Ascending aorta (tissue), 2 donors: ENCODE data around the gene HNRNPDL. TPM values are rescaled to one million over a fixed set of nuclear protein-coding genes. Genes with fewer than 3 reads are reported as not detected.

Experiments used
- DNase-seq, 2 donors: peaks; one replicate each; pipeline ENCODE4 v3.0.0-alpha.2; 2019; ENCODE audit warnings: low spot score in 2 of 2
- H3K27ac ChIP-seq, 2 donors: fragments of 200-600 bp; sonication (generic); one replicate each; pipeline ENCODE4 v1.5.1; 2016 to 2017; ENCODE audit warnings: mild to moderate bottlenecking in 1 of 2
- H3K27me3 ChIP-seq: fragments of 200-600 bp; sonication (generic); one replicate; pipeline ENCODE4 v1.5.1; 2017
- H3K36me3 ChIP-seq, 2 donors: fragments of 200-600 bp; sonication (generic); one replicate each; pipeline ENCODE4 v1.5.1; 2016
- H3K4me1 ChIP-seq, 2 donors: fragments of 200-600 bp; sonication (generic); one replicate each; pipeline ENCODE4 v1.5.1; 2016 to 2017; ENCODE audit warnings: mild to moderate bottlenecking in 1 of 2
- H3K4me3 ChIP-seq, 2 donors: fragments of 200-600 bp; sonication (generic); one replicate each; pipeline ENCODE4 v1.5.1; 2016 to 2017; ENCODE audit warnings: mild to moderate bottlenecking in 1 of 2
- H3K9me3 ChIP-seq, 2 donors: fragments of 200-600 bp; sonication (generic); one replicate each; pipeline ENCODE4 v1.5.1; 2016
- intact Hi-C: fragments of 100-400 bp; cut with DNase I; formaldehyde crosslinking; loops from one replicate; pipeline ENCODE4 v1.15.1; 2023
- total RNA-seq: library from RNA; depleted of rRNA; stranded (reverse); fragments of >200 nt; gene quantifications from one replicate; pipeline ENCODE4 v1.1.0, GENCODE V29; 2016
- TF ChIP-seq, protein P1 (sequence below), 3 experiments: fragments of 200-600 bp in 2 of 3; fragments of 450-650 bp in 1 of 3; sonication (generic) in 2 of 3; IDR thresholded peaks; one replicate each; pipeline ENCODE4 v1.5.1; 2016 to 2019; ENCODE audit warnings: antibody characterized with exemption in 3 of 3, mild to moderate bottlenecking in 1 of 3, moderate library complexity in 1 of 3

HNRNPDL gene
- total RNA-seq, 1 donor from 2014 or later: 73.9 TPM

- DNase-seq: no peak
- Histone ChIP-seq H3K9me3 (no peaks in the 10 kb centered on the region), H3K27me3 (no peaks in the 10 kb centered on the region), H3K4me1 (peaks cover 3 to 25% of the 10 kb centered on the region in 2 donors), H3K27ac (peak overlapping the region; percentile 98), H3K36me3 (peaks cover 18 to 35% of the 10 kb centered on the region in 2 donors), H3K4me3 (peak overlapping the region; percentile 94 to 95)
- TF ChIP-seq, protein P1, sequence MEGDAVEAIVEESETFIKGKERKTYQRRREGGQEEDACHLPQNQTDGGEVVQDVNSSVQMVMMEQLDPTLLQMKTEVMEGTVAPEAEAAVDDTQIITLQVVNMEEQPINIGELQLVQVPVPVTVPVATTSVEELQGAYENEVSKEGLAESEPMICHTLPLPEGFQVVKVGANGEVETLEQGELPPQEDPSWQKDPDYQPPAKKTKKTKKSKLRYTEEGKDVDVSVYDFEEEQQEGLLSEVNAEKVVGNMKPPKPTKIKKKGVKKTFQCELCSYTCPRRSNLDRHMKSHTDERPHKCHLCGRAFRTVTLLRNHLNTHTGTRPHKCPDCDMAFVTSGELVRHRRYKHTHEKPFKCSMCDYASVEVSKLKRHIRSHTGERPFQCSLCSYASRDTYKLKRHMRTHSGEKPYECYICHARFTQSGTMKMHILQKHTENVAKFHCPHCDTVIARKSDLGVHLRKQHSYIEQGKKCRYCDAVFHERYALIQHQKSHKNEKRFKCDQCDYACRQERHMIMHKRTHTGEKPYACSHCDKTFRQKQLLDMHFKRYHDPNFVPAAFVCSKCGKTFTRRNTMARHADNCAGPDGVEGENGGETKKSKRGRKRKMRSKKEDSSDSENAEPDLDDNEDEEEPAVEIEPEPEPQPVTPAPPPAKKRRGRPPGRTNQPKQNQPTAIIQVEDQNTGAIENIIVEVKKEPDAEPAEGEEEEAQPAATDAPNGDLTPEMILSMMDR (IDR thresholded peaks at IDR 0.05): no peak
- intact Hi-C loops: loop anchor here (2.0 to 10.0 kb wide), 5 partner anchors 462 to 1026 kb away; partner anchors contain the start of genes HELQ, MRPS18C, RASGEF1B and SEC31A
These were observed 1.7 kb downstream of the HNRNPDL start for GRCh38 chr4:82428526-82428968.

DNA sequence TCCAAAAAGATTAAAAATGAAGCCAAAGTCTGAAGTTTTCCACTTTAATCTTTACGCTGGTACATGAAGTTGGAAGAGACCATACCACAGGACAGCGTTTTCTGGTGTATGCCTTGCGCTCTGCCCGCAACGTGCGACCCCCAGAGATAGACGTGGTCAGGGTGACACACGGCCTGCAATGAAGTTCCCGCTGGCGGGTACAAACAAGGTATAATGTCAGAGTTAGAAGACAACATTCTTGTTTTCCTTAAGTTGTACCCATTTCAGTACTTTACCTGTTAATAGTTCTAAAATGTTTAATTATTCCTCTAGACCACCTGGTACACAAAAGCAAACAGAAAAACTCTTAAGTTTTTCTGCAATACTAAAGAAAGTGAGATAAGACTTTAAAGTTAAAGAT, 4.8 kb downstream of the HNRNPDL start:
- Histone ChIP-seq H3K27me3 (no peaks in the 10 kb centered on the region), H3K4me3 (no peak overlapping the region), H3K27ac (no peak overlapping the region), H3K36me3 (peaks cover 20 to 49% of the 10 kb centered on the region in 2 donors), H3K9me3 (no peaks in the 10 kb centered on the region), H3K4me1 (peaks cover 0 to 19% of the 10 kb centered on the region in 2 donors)
- TF ChIP-seq, protein P1 (IDR thresholded peaks at IDR 0.05): no peak
- intact Hi-C loops: loop anchor here (5.0 to 10.0 kb wide), 2 partner anchors 953 to 1029 kb away; partner anchors contain the start of genes HELQ, MRPS18C and RASGEF1B
- DNase-seq: no peak

- TF ChIP-seq, protein P1 (IDR thresholded peaks at IDR 0.05): no peak
- H3K4me3 ChIP-seq: no peak overlapping the region
- H3K9me3 ChIP-seq: no peaks in the 10 kb centered on the region
- no peak overlapping the region for H3K27ac ChIP-seq
- no peaks in the 10 kb centered on the region for H3K27me3 ChIP-seq
- intact Hi-C loops: loop anchor here (10.0 kb wide), 1 partner anchor 1031 kb away; the partner anchor contains the start of genes HELQ and MRPS18C
- peaks cover 0 to 19% of the 10 kb centered on the region in 2 donors for H3K4me1 ChIP-seq
- peaks cover 20 to 49% of the 10 kb centered on the region in 2 donors for H3K36me3 ChIP-seq
- no peak for DNase-seq
These were observed 6.8 kb downstream of the HNRNPDL start for GRCh38 chr4:82423245-82424054.

DNA sequence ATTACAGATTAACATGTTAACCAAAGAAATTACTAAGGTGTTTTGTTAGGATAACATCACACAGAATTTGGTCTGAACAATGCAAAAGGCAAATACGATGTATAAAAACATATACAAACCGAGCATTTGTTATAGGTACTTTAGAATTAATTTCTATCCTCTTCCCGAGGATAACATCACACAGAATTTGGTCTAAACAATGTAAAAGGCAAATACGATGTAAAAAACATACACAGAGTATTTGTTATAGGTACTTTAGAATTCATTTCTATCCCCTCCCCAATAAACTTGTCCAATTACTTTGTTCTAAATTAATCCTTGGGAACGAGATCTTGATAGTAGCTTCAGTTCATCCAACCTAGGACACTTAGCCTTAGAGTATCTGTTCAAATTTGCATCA, 7.6 kb downstream of the HNRNPDL start:
- H3K36me3 ChIP-seq: peaks cover 20 to 49% of the 10 kb centered on the region in 2 donors
- no peaks in the 10 kb centered on the region for H3K9me3 ChIP-seq
- no peak overlapping the region for H3K27ac ChIP-seq
- H3K4me3 ChIP-seq: no peak overlapping the region
- H3K4me1 ChIP-seq: peaks cover 0 to 14% of the 10 kb centered on the region in 2 donors
- H3K27me3 ChIP-seq: no peaks in the 10 kb centered on the region
- no peak for DNase-seq
- TF ChIP-seq, protein P1 (IDR thresholded peaks at IDR 0.05): no peak
- intact Hi-C loops: loop anchor here (10.0 kb wide), 1 partner anchor 1032 kb away; the partner anchor contains the start of genes HELQ and MRPS18C

GRCh38 chr4:82421796-82422560, 8.3 kb downstream of the HNRNPDL start:
- Histone ChIP-seq H3K27ac (no peak overlapping the region), H3K27me3 (no peaks in the 10 kb centered on the region), H3K4me3 (no peak overlapping the region), H3K4me1 (peaks cover 0 to 10% of the 10 kb centered on the region in 2 donors), H3K36me3 (peaks cover 18 to 47% of the 10 kb centered on the region in 2 donors), H3K9me3 (no peaks in the 10 kb centered on the region)
- intact Hi-C loops: loop anchor here (10.0 kb wide), 1 partner anchor 1033 kb away; the partner anchor contains the start of genes HELQ and MRPS18C
- TF ChIP-seq, protein P1 (IDR thresholded peaks at IDR 0.05): no peak
- DNase-seq: no peak
